Stomach (tissue), 4 donors: Measurements from ENCODE around the gene MYL5.

Experiments used
- EP300 ChIP-seq: sonication (generic); formaldehyde crosslinking; IDR thresholded peaks from one replicate; pipeline ENCODE4 v1.6.1; 2017; ENCODE audit warnings: antibody characterized with exemption
- POLR2A ChIP-seq, 4 donors: fragments of 450-650 bp; IDR thresholded peaks; one replicate each; pipeline ENCODE4 v1.6.1; 2016; ENCODE audit warnings: antibody characterized with exemption in 4 of 4, control low read depth in 2 of 4, mild to moderate bottlenecking in 1 of 4, moderate library complexity in 1 of 4
- POLR2AphosphoS5 ChIP-seq, 3 donors: sonication (generic); formaldehyde crosslinking; IDR thresholded peaks; one replicate each; pipeline ENCODE4 v1.6.1; 2016; ENCODE audit warnings: antibody characterized with exemption in 3 of 3
- TF ChIP-seq, protein P1 (sequence below), 7 experiments: fragments of 450-650 bp in 4 of 7; fragments of 200-600 bp in 3 of 7; sonication (generic) in 3 of 7; IDR thresholded peaks; one replicate each; pipeline ENCODE4 v1.5.1; 2016 to 2019; ENCODE audit warnings: antibody characterized with exemption in 7 of 7, control low read depth in 2 of 7, mild to moderate bottlenecking in 1 of 7

- TF ChIP-seq, protein P1, sequence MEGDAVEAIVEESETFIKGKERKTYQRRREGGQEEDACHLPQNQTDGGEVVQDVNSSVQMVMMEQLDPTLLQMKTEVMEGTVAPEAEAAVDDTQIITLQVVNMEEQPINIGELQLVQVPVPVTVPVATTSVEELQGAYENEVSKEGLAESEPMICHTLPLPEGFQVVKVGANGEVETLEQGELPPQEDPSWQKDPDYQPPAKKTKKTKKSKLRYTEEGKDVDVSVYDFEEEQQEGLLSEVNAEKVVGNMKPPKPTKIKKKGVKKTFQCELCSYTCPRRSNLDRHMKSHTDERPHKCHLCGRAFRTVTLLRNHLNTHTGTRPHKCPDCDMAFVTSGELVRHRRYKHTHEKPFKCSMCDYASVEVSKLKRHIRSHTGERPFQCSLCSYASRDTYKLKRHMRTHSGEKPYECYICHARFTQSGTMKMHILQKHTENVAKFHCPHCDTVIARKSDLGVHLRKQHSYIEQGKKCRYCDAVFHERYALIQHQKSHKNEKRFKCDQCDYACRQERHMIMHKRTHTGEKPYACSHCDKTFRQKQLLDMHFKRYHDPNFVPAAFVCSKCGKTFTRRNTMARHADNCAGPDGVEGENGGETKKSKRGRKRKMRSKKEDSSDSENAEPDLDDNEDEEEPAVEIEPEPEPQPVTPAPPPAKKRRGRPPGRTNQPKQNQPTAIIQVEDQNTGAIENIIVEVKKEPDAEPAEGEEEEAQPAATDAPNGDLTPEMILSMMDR (IDR thresholded peaks at IDR 0.05): no peak
- TF ChIP-seq POLR2A (IDR thresholded peaks at IDR 0.05) (no peak), POLR2AphosphoS5 (IDR thresholded peaks at IDR 0.05) (no peak), EP300 (no peak)
These were observed 27.9 kb upstream of the MYL5 start for GRCh38 chr4:646460-646859.
